Pancreas (tissue), 10 donors: Measurements from ENCODE around the gene GPR156. TPM values are rescaled to one million over a fixed set of nuclear protein-coding genes. Genes with fewer than 3 reads are reported as not detected.

ENCODE experiments used
- ATAC-seq, 4 donors: fragments of 200-7000 bp; cut with Tn5 transposase; one replicate each; pipeline versions ENCODE4 v1.8.0 to v1.9.1; 2020; ENCODE audit warnings: mild to moderate bottlenecking in 4 of 4, moderate library complexity in 4 of 4
- DNase-seq, 6 donors: peaks; one replicate each; pipeline ENCODE4 v3.0.0-alpha.2; 2020
- FAIRE-seq: peaks from 2 replicates; lab custom pipeline; 2012; peaks lifted over from hg19 to GRCh38; lab: Jason Lieb, UNC
- H3K27ac ChIP-seq, 4 donors: fragments of 200-600 bp; sonication (generic); 1 replicate in 3 of 4; 2 replicates in 1 of 4; pipeline versions ENCODE4 v1.5.0 to v1.8.0; 2020
- H3K27me3 ChIP-seq, 4 donors: fragments of 200-600 bp; one replicate each; pipeline ENCODE4 v1.8.0; 2021
- H3K36me3 ChIP-seq, 3 donors: fragments of 200-600 bp; sonication (generic) in 1 of 3; one replicate each; pipeline versions ENCODE4 v1.5.0 to v1.8.0; 2020 to 2021
- H3K4me1 ChIP-seq, 3 donors: fragments of 200-600 bp; one replicate each; pipeline ENCODE4 v1.8.0; 2021
- H3K4me3 ChIP-seq, 4 donors: fragments of 200-600 bp; sonication (generic) in 2 of 4; one replicate each; pipeline versions ENCODE4 v1.5.0 to v1.8.0; 2020 to 2021
- H3K9me3 ChIP-seq, 4 donors: fragments of 200-600 bp; one replicate each; pipeline ENCODE4 v1.8.0; 2021
- CTCF ChIP-seq, 4 donors: fragments of 200-600 bp; sonication (generic) in 3 of 4; IDR thresholded peaks; one replicate each; pipeline versions ENCODE4 v1.5.0 to v1.8.0; 2021; ENCODE audit warnings: antibody characterized with exemption in 4 of 4
- WGBS, 2 donors: extraction: QIAGEN DNeasy Blood & Tissue Kit; methylation state at CpG; one replicate each; pipeline ENCODE4 v1.1.7; 2013; 5-methylcytosine and 5-hydroxymethylcytosine counted together
- intact Hi-C, 3 donors: fragments of 100-400 bp; cut with DNase I; formaldehyde crosslinking; loops; one replicate each; pipeline versions ENCODE4 v1.11.1 to v1.14.2; 2022
- polyA plus RNA-seq, 2 donors: library from polyadenylated mRNA; stranded (reverse); fragments of 200-250 nt; gene quantifications; one replicate each; pipeline ENCODE4 v1.2.3, GENCODE V29; 2013
- total RNA-seq, 6 donors: library from RNA; stranded (reverse); fragmentation: NEBNext Ultra II Directional in 4 of 6; extraction: Animal tissue kit (Norgen Biotek cat#: 25700) in 4 of 6; gene quantifications; one replicate each; pipeline versions ENCODE4 v1.2.1 to v1.2.4, GENCODE V29; 2021 to 2023
- donor health status: healthy with polysubstance abuse.
- donor health status: DM: no; HTN: no; CAD: no; lungs with moderate emphysema.
- donor health status: DM: no; HTN: no; CAD: no.
- donor health status: control.
- donor health status: control.
- donor health status: Bipolar disorder and iron deficiency.
- donor health status: DM: yes; HTN: yes; CAD: no.
- donor health status: DM: no; HTN: no; CAD: no.
- donor health status: DM: no; HTN: no; CAD: no.
- donor health status: DM: yes; HTN: yes; CAD: no.

Gene GPR156
- total and polyA plus RNA-seq, 8 donors: 0.05 to 0.16 (median 0.08) TPM; not detected in 4

GRCh38 chr3:120286465-120286864, 1.4 kb upstream of the GPR156 start:
- Histone ChIP-seq H3K4me1 (no peaks in the 10 kb centered on the region), H3K36me3 (no peaks in the 10 kb centered on the region), H3K27me3 (no peaks in the 10 kb centered on the region), H3K27ac (no peak overlapping the region), H3K9me3 (no peaks in the 10 kb centered on the region), H3K4me3 (no peak overlapping the region)
- ATAC-seq: no peak
- TF ChIP-seq CTCF (IDR thresholded peaks at IDR 0.05): no peak
- WGBS, 2 donors: 37 to 40% methylated on average over 2 of the region's 2 CpGs
- intact Hi-C loops: no loop called here
- no peak for DNase-seq
- no peak for FAIRE-seq

GRCh38 chr3:120285508-120285841, 453 bp upstream of the GPR156 start:
- Histone ChIP-seq H3K4me1 (no peaks in the 10 kb centered on the region), H3K4me3 (peak overlapping the region in 3 of 4 donors; percentile 3 to 39 (median 38)), H3K36me3 (no peaks in the 10 kb centered on the region), H3K9me3 (no peaks in the 10 kb centered on the region), H3K27me3 (no peaks in the 10 kb centered on the region), H3K27ac (no peak overlapping the region)
- no peak for TF ChIP-seq CTCF (IDR thresholded peaks at IDR 0.05)
- ATAC-seq (no peak), DNase-seq (no peak), FAIRE-seq (no peak)
- intact Hi-C loops: no loop called here
- WGBS, 2 donors: 46 to 49% methylated on average over 15 of the region's 15 CpGs

GRCh38 chr3:120281261-120281660, 3.8 kb downstream of the GPR156 start:
- H3K9me3 ChIP-seq: no peaks in the 10 kb centered on the region
- no peak overlapping the region for H3K27ac ChIP-seq
- WGBS, 2 donors: 79 to 81% methylated on average over 3 of the region's 3 CpGs
- no peak for FAIRE-seq
- no peak for TF ChIP-seq CTCF (IDR thresholded peaks at IDR 0.05)
- DNase-seq: no peak
- intact Hi-C loops: no loop called here
- H3K27me3 ChIP-seq: no peaks in the 10 kb centered on the region
- H3K36me3 ChIP-seq: no peaks in the 10 kb centered on the region
- H3K4me3 ChIP-seq: no peak overlapping the region
- no peaks in the 10 kb centered on the region for H3K4me1 ChIP-seq
- no peak for ATAC-seq

GRCh38 chr3:120280566-120280965, 4.5 kb downstream of the GPR156 start:
- no peak for DNase-seq
- WGBS, 2 donors: 67 to 81% methylated on average over 3 of the region's 3 CpGs
- intact Hi-C loops: no loop called here
- Histone ChIP-seq H3K27ac (no peak overlapping the region), H3K4me1 (no peaks in the 10 kb centered on the region), H3K36me3 (no peaks in the 10 kb centered on the region), H3K27me3 (no peaks in the 10 kb centered on the region), H3K9me3 (no peaks in the 10 kb centered on the region), H3K4me3 (no peak overlapping the region)
- FAIRE-seq: no peak
- ATAC-seq: no peak
- no peak for TF ChIP-seq CTCF (IDR thresholded peaks at IDR 0.05)

GRCh38 chr3:120280026-120280425, 5.0 kb downstream of the GPR156 start:
- Histone ChIP-seq H3K4me1 (no peaks in the 10 kb centered on the region), H3K27ac (no peak overlapping the region), H3K27me3 (no peaks in the 10 kb centered on the region), H3K36me3 (no peaks in the 10 kb centered on the region), H3K9me3 (no peaks in the 10 kb centered on the region), H3K4me3 (no peak overlapping the region)
- 54 to 87% methylated on average over 1 of the region's 1 CpG for WGBS, 2 donors
- intact Hi-C loops: no loop called here
- FAIRE-seq (no peak), DNase-seq (no peak), ATAC-seq (no peak)
- no peak for TF ChIP-seq CTCF (IDR thresholded peaks at IDR 0.05)
